Tibial nerve (tissue), 4 donors: ENCODE results near the gene NACC1.

Experiments used
- CTCF ChIP-seq, 5 experiments: fragments of 200-600 bp in 3 of 5; fragments of 450-650 bp in 2 of 5; sonication (generic) in 3 of 5; IDR thresholded peaks; one replicate each; pipeline ENCODE4 v1.5.1; 2016 to 2019; ENCODE audit warnings: antibody characterized with exemption in 5 of 5, mild to moderate bottlenecking in 3 of 5, moderate library complexity in 2 of 5
- EP300 ChIP-seq, 2 donors: sonication (generic); formaldehyde crosslinking; IDR thresholded peaks; one replicate each; pipeline ENCODE4 v1.6.1; 2017; ENCODE audit warnings: antibody characterized with exemption in 2 of 2, mild to moderate bottlenecking in 1 of 2
- POLR2A ChIP-seq, 2 donors: fragments of 450-650 bp; IDR thresholded peaks; one replicate each; pipeline ENCODE4 v1.6.1; 2017; ENCODE audit warnings: antibody characterized with exemption in 2 of 2, mild to moderate bottlenecking in 2 of 2, moderate library complexity in 2 of 2

DNA sequence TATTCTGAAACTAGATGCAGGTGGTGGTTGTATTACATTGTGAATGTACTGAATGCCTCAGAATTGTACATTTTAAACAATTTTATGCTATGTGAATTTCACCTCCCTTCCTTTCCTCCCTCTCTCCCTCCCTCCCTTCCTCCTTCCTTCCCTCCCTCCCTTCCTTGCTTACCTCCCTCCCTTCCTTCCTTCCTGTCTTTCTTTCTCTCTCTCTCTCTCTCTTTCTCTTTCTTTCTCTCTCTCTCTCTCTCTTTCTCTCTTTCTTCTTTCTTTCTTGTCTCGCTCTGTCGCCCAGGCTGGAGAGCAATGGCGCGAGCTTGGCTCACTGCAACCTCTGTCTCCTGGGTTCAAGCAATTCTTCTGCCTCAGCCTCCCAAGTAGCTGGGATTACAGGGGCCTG lies 69.4 kb downstream of the NACC1 start:
- no peak for TF ChIP-seq POLR2A (IDR thresholded peaks at IDR 0.05)
- no peak for TF ChIP-seq CTCF (IDR thresholded peaks at IDR 0.05)
- TF ChIP-seq EP300 (IDR thresholded peaks at IDR 0.05): no peak
